Sigmoid colon (tissue), 7 donors: ENCODE data around the gene OXCT1. TPM values are rescaled to one million over a fixed set of nuclear protein-coding genes. Genes with fewer than 3 reads are reported as not detected.

Experiments used
- DNase-seq: peaks from one replicate; pipeline ENCODE4 v3.0.0-alpha.2; 2019
- H3K27ac ChIP-seq, 4 donors: fragments of 200-600 bp; sonication (generic); one replicate each; pipeline ENCODE4 v1.5.1; 2016 to 2019; ENCODE audit warnings: mild to moderate bottlenecking in 1 of 4
- H3K27me3 ChIP-seq, 3 donors: fragments of 200-600 bp; sonication (generic); one replicate each; pipeline ENCODE4 v1.5.1; 2019; ENCODE audit warnings: mild to moderate bottlenecking in 1 of 3
- H3K36me3 ChIP-seq, 4 donors: fragments of 200-600 bp; sonication (generic); one replicate each; pipeline ENCODE4 v1.5.1; 2016 to 2019
- H3K4me1 ChIP-seq, 4 donors: fragments of 200-600 bp; sonication (generic); one replicate each; pipeline ENCODE4 v1.5.1; 2017 to 2019
- H3K4me3 ChIP-seq, 4 donors: fragments of 200-600 bp; sonication (generic); one replicate each; pipeline ENCODE4 v1.5.1; 2017 to 2019; ENCODE audit warnings: mild to moderate bottlenecking in 2 of 4, moderate library complexity in 1 of 4
- H3K9me3 ChIP-seq, 4 donors: fragments of 200-600 bp in 3 of 4; sonication (generic) in 3 of 4; one replicate each; pipeline versions ENCODE4 v1.5.1 to v1.6.1; 2013 to 2019
- CTCF ChIP-seq, 4 experiments: fragments of 450-650 bp in 3 of 4; fragments of 200-600 bp in 1 of 4; IDR thresholded peaks; one replicate each; pipeline ENCODE4 v1.5.1; 2016 to 2019; ENCODE audit warnings: antibody characterized with exemption in 4 of 4, mild to moderate bottlenecking in 3 of 4, moderate library complexity in 2 of 4
- EP300 ChIP-seq, 4 donors: sonication (generic); formaldehyde crosslinking; IDR thresholded peaks; one replicate each; pipeline ENCODE4 v1.6.1; 2017; ENCODE audit warnings: antibody characterized with exemption in 4 of 4
- POLR2A ChIP-seq, 2 donors: fragments of 450-650 bp; IDR thresholded peaks; one replicate each; pipeline ENCODE4 v1.6.1; 2016; ENCODE audit warnings: antibody characterized with exemption in 2 of 2, mild to moderate bottlenecking in 2 of 2, moderate library complexity in 2 of 2
- POLR2AphosphoS5 ChIP-seq, 4 donors: sonication (generic); formaldehyde crosslinking; IDR thresholded peaks; one replicate each; pipeline ENCODE4 v1.6.1; 2017; ENCODE audit warnings: antibody characterized with exemption in 4 of 4
- WGBS, 2 donors: extraction: QIAGEN DNeasy Blood & Tissue Kit; methylation state at CpG; one replicate each; pipeline ENCODE4 v1.1.7; 2013; 5-methylcytosine and 5-hydroxymethylcytosine counted together
- intact Hi-C: fragments of 100-400 bp; cut with DNase I; formaldehyde crosslinking; loops from one replicate; pipeline ENCODE4 v1.15.1; 2023
- polyA plus RNA-seq, 3 donors: library from polyadenylated mRNA; stranded (reverse); fragments of 200-250 nt; gene quantifications; one replicate each; pipeline ENCODE4 v1.2.3, GENCODE V29; 2013
- total RNA-seq, 4 donors: library from RNA; depleted of rRNA; stranded (reverse); fragments of >200 nt; gene quantifications; one replicate each; pipeline ENCODE4 v1.1.0, GENCODE V29; 2016
- donor health status: healthy with polysubstance abuse.
- donor health status: Bipolar disorder and iron deficiency.
- donor health status: healthy.

The OXCT1 gene
- total RNA-seq = 10 to 100 TPM; 24.2 to 35.0 (median 33.2) TPM
- polyA plus RNA-seq = 10 to 100 TPM in 2 of 3 donors, 1 to 10 TPM in 1; 6.6 to 26.1 (median 10.9) TPM

DNA sequence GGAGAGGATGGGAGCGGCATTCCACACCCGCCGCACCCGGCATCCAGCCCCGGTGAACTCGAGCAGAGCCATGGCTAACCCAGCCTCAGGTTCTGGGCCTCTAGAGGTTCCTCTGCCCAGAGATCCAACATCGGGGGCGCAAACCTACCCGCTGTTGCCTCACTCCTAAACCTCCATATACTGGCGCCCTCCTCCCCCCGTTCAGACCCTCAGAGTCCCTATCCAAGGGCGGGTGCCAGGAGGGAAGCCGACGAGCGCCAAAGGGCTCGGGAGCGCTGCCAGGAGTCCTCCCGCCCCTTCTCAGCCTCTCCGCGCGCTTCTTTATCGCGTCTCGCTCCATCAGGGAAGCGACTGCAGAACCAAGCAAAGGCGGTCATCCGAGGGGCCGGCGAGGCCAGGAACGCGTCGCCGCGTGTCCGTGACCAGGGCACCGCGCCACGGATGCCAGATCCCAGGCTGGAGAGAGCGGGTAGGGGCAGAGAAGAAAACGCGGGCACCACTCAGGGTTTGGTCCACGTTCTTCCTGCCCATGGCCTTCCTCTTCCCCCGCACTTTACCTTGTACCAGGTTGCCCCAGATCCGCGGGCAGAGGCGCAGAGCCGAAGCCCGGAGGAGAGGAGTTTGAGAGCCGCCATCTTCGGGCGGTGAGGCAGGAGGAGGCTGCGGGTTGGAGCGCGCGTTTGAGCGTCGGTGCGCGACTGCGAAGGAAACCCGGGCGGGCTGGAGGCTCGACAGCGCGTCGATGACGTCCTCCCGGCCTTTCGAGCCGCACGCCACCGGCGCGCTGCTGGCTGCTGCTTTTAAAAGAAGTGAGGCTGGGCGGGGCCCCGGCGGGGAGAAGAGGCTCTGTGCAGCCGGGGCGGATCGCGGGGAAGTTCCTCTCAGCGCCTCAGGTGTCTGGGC, at the start of gene OXCT1:
Gene OXCT1 (minus strand): TSS at position 702 of the 903 bp plus-strand sequence. CDS start 67 bp downstream, at position 635.
- H3K27ac ChIP-seq = peak within 1 kb of the TSS; percentile 93 to 98 (median 94)
- intact Hi-C loops = loop anchor here (1.0 to 2.0 kb wide), 2 partner anchors 34 to 55 kb away; partner anchors contain the start of genes FBXO4 and RIMOC1
- H3K4me1 ChIP-seq = peaks cover 0 to 33% (median 20%) of the 10 kb centered on the region in 4 donors
- peak; percentile 93 for DNase-seq
- WGBS, 2 donors = 0% methylated on average over 82 of the region's 82 CpGs
- H3K36me3 ChIP-seq = peaks cover 0 to 5% (median 0%) of the 10 kb centered on the region in 4 donors
- H3K9me3 ChIP-seq = no peaks in the 10 kb centered on the region
- H3K27me3 ChIP-seq = no peaks in the 10 kb centered on the region
- H3K4me3 ChIP-seq = peak within 1 kb of the TSS; percentile 65 to 83 (median 80)
- TF ChIP-seq POLR2A (IDR thresholded peaks at IDR 0.05) (peak; percentile 69 to 86), EP300 (IDR thresholded peaks at IDR 0.05) (peak in 1 of 4 donors; percentile 19), CTCF (IDR thresholded peaks at IDR 0.05) (no peak), POLR2AphosphoS5 (IDR thresholded peaks at IDR 0.05) (peak; percentile 89 to 97 (median 91))

DNA sequence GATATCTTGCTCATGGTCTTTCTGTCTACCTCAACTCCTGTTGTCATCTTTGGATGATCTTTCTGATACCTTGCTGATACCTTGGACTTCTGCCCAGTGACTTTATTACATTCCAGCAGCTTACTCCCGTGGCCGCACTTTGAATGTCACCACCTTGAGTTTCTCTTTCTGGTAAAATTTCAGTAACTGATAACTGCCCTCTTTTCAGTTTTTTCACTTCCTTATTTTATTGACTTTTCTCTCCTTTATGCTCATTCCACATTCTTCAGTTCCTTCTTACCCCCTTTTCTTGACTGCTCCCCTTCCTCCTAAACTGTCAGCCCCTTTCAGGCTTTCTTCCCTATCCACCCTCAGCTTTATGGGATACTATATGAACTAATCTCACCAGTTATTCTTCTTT, 47.9 kb upstream of the OXCT1 start:
- H3K9me3 ChIP-seq = no peaks in the 10 kb centered on the region

DNA sequence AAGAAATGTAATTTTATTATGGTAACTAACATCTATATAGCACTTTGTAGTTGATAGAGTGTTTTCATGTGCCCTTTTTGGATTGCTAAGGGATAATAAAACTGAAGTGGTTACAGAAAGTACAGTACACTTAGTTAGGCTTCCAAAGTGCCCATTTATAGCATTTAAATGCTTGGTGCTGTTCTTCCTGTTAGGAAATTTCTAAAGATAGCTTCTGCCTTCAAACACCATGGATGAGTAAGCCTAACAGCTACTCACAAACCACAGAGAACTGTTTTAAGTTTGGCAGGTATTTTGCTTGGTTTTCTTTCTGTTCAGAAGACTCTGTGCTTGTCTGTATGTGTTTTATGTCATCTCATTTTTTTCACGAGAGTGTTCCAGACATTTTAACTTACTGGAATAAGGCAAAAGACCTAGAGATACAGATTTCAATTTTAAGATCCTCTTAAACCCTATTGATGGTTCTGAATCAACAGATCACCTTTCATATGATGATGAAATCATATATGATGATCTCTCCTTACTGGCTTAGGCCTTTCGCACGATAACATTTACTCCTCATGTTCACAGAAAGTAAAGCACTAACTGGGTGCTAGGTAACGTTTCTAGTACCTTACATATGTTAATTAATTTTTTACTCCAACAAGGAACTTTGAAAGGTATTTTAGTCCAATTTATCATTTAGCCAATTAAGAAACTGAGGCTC, 38.3 kb upstream of the OXCT1 start:
- TF ChIP-seq POLR2A (IDR thresholded peaks at IDR 0.05) (no peak), POLR2AphosphoS5 (IDR thresholded peaks at IDR 0.05) (peak in 3 of 4 donors; percentile 12 to 53 (median 43)), EP300 (IDR thresholded peaks at IDR 0.05) (peak; percentile 24 to 84 (median 32)), CTCF (IDR thresholded peaks at IDR 0.05) (no peak)
- DNase-seq = no peak
- Histone ChIP-seq H3K9me3 (no peaks in the 10 kb centered on the region), H3K27me3 (no peaks in the 10 kb centered on the region), H3K36me3 (peaks cover 6 to 64% (median 32%) of the 10 kb centered on the region in 4 donors), H3K27ac (peak overlapping the region; percentile 44 to 82 (median 64)), H3K4me1 (peaks cover 0 to 52% (median 16%) of the 10 kb centered on the region in 4 donors), H3K4me3 (no peak overlapping the region)
- intact Hi-C loops = loop anchor here (10.0 kb wide), 1 partner anchor 1216 kb away; the partner anchor contains the start of gene ZNF131
- 89 to 93% methylated on average over 4 of the region's 4 CpGs for WGBS, 2 donors

More for the DNA sequence above, 47.9 kb upstream of the OXCT1 start:
- intact Hi-C loops = no loop called here
- DNase-seq = no peak
- Histone ChIP-seq H3K4me3 (no peak overlapping the region), H3K27ac (no peak overlapping the region), H3K4me1 (no peaks in the 10 kb centered on the region), H3K27me3 (no peaks in the 10 kb centered on the region), H3K36me3 (peaks cover 0 to 89% (median 25%) of the 10 kb centered on the region in 4 donors)
- 72 to 78% methylated on average over 2 of the region's 2 CpGs for WGBS, 2 donors
- TF ChIP-seq CTCF (IDR thresholded peaks at IDR 0.05) (no peak), POLR2A (IDR thresholded peaks at IDR 0.05) (no peak), POLR2AphosphoS5 (IDR thresholded peaks at IDR 0.05) (no peak), EP300 (IDR thresholded peaks at IDR 0.05) (no peak)

DNA sequence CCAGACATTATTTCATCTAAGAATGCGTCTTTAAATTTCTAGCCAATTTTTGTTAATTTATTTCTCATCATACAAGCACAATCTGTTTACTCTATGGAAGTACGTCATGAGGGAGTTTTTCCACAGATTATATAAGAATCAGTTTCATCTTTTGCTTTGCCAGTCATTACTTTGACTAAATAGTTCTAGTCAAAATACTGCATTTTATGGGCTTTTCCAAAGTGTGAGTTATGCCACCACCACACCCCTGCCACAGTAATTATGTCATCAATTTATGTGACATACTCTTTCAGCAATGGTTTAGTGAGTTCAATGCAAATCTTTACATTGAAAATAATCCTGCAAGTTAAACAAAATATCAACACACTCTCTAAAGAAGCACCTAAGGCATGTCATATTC, 35.9 kb upstream of the OXCT1 start:
- H3K36me3 ChIP-seq = peaks cover 0 to 40% (median 21%) of the 10 kb centered on the region in 4 donors
- H3K4me3 ChIP-seq = no peak overlapping the region
- TF ChIP-seq EP300 (IDR thresholded peaks at IDR 0.05) = no peak
- TF ChIP-seq POLR2A (IDR thresholded peaks at IDR 0.05) = no peak
- no peak for TF ChIP-seq POLR2AphosphoS5 (IDR thresholded peaks at IDR 0.05)
- no peak for TF ChIP-seq CTCF (IDR thresholded peaks at IDR 0.05)
- peak overlapping the region in 1 of 4 donors; percentile 82 for H3K27ac ChIP-seq
- WGBS, 2 donors = 82 to 93% methylated on average over 2 of the region's 2 CpGs
- H3K9me3 ChIP-seq = no peaks in the 10 kb centered on the region
- DNase-seq = no peak
- peaks cover 0 to 55% (median 19%) of the 10 kb centered on the region in 4 donors for H3K4me1 ChIP-seq
- H3K27me3 ChIP-seq = no peaks in the 10 kb centered on the region
- intact Hi-C loops = loop anchor here (10.0 kb wide), 1 partner anchor 1219 kb away; the partner anchor contains the start of gene ZNF131
